Activated naive CD4-positive, alpha-beta T cell treated with anti-CD3 and anti-CD28 coated beads, Interleukin-2, amount 50 U/mL, for 16 hours (primary cell): ENCODE data around the gene EEF1A2.

ENCODE experiments used
- DNase-seq: peaks from one replicate; pipeline ENCODE4 v3.0.0-alpha.2; 2020

Gene EEF1A2

GRCh38 chr20:63497946-63498935 is 642 bp downstream of the EEF1A2 start:
- no peak for DNase-seq

GRCh38 chr20:63497138-63497945 is 1.5 kb downstream of the EEF1A2 start:
- DNase-seq, result no peak

- no peak for DNase-seq
These were observed 2.2 kb downstream of the EEF1A2 start for GRCh38 chr20:63496596-63497120.

- peak; percentile 78 for DNase-seq
These were observed 2.9 kb downstream of the EEF1A2 start for GRCh38 chr20:63495741-63496595.

GRCh38 chr20:63495167-63495720 is 3.6 kb downstream of the EEF1A2 start:
- DNase-seq, result no peak

DNA sequence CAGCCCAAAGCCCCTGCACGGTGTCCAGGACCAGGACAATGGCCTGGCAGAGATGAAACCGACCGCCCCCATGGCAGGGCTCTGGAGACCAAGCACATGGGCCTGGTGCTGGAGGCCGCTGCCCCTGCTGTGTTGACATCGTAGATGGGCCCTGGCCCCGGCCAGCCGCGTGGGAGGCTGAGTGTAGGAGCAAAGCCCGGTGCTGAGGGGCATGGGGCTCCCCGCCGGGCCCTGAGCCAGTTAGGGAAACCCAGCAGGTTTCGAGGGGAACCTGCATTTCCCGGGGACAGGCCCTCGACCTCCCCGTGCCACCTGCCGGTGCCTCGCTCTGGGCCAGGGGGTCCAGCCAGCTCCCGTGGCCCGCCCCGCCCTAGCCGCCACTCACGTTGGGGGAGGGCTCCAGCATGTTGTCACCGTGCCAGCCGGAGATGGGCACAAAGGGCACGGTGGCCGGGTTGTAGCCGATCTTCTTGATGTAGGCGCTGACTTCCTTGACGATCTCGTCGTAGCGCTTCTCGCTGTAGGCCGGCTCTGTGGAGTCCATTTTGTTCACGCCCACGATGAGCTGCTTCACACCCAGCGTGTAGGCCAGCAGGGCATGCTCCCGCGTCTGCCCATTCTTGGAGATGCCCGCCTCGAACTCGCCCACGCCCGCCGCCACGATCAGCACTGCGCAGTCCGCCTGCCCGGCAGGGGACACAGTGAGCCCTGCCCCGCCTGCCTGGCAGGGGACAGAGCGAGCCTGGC is 4.3 kb downstream of the EEF1A2 start:
- no peak for DNase-seq

DNA sequence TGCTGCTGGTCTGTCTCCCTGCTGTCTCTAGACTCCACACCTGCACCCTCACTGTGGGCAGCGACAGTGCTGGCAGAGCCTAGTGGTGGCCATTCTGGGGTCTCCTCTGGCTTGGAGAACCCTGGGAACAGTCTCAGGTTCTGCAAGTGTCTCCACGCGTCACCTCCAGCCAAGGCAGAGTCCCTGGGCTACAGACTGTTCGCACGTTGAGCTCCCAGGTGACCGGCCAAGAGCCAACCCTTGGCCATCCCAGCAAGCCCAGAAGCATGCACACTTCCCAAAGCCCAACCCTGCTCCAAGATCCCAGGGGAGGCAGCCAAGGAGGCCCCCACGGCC is 4.8 kb downstream of the EEF1A2 start:
- DNase-seq, result no peak

GRCh38 chr20:63493563-63494020 is 5.3 kb downstream of the EEF1A2 start:
- DNase-seq, result no peak

DNA sequence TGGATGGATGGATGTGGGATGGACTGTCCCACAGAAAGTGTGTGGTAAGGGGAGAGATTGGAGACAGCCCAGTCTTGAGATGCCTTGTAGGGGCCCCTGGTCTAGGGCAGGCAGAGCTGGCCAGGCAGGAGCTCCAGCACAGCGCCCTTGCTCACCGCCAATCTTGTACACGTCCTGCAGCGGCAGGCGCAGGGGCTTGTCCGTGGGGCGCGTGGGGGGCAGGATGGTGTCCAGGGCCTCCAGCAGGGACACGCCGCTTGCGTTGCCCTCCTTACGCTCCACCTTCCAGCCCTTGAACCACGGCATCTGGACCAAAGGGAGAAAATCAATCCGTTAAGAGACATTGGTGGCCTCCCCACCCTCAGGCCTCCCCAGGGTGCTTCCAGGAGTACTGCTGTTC is 5.9 kb downstream of the EEF1A2 start:
- no peak for DNase-seq

GRCh38 chr20:63492518-63492917 is 6.4 kb downstream of the EEF1A2 start:
- DNase-seq, result no peak

GRCh38 chr20:63491635-63492230 is 7.2 kb downstream of the EEF1A2 start:
- DNase-seq, result no peak

DNA sequence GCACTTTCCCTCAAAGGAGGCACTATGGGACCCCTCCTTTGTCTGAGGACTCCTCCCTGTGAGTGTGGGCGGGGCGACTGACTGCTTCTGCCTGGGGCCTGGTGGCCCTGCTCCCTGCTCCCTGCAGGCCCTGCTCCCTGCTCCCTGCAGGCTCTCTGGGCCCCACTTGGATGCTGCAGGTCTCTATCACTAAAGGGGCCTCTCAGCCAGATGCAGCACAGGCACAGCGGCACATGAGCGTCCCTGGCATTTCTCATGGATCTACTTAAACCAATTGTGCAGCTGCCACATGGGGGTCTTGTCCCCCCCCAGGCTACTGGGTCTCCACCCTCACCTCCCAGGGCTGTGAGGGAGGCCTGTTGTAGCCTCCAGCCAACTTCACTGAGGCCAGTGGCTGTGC is 7.8 kb downstream of the EEF1A2 start:
- no peak for DNase-seq

GRCh38 chr20:63490416-63490815 is 8.5 kb downstream of the EEF1A2 start:
- no peak for DNase-seq

DNA sequence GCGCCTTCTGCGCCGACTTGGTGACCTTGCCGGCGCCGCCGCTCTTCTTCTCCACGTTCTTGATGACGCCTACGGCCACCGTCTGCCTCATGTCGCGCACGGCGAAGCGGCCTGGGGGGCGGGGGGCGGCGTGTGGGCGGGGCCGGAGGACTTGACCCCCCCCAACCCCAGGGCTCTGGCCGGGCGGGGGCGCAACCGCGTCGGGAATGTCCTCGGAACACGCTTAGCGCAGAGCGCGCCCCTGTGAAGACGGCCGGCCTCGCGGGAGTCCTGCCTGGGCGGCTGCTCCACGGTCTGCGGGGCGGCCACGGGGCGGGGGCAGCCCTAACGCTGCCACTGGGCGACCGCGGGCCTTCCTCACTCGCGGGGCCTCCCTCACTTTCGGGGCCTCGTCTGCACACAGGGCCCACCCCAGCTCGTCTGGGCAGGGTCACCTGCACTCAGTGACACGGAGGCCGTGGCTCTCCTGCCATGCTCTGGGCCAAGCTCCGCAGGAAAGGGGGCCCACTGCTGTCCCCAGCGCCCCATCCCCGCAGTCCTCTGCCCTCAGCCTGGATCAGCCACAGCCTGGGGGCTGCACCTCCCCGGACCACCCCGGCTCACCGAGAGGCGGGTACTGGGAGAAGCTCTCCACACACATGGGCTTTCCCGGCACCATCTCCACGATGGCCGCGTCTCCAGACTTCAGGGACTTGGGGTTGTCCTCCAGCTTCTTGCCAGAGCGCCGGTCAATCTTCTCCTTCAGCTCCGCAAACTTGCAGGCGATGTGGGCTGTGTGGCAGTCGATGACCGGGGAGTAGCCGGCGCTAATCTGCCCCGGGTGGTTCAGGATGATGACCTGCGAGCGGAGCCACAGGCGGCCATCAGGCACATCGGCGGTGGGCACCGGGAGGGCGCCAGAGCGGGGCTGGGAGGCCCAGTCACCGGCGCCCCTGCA is 10.3 kb downstream of the EEF1A2 start:
- DNase-seq, result no peak

- no peak for DNase-seq
These were observed 11.1 kb downstream of the EEF1A2 start for GRCh38 chr20:63487781-63488241.

- DNase-seq, result no peak
These were observed 11.6 kb downstream of the EEF1A2 start for GRCh38 chr20:63487116-63487764.

- no peak for DNase-seq
These were observed 12.5 kb downstream of the EEF1A2 start for GRCh38 chr20:63486300-63486855.

- no peak for DNase-seq
These were observed 14.1 kb downstream of the EEF1A2 start for GRCh38 chr20:63484651-63485403.
